Gastrocnemius medialis (tissue), 4 donors: ENCODE results near the gene SP100.

Source experiments
- CTCF ChIP-seq, 5 experiments: fragments of 450-650 bp in 3 of 5; fragments of 200-600 bp in 2 of 5; sonication (generic) in 2 of 5; IDR thresholded peaks in 4 of 5; conservative IDR thresholded peaks in 1 of 5; 1 replicate in 4 of 5; 2 replicates in 1 of 5; pipeline ENCODE4 v1.5.1; 2016 to 2019; ENCODE audit warnings: antibody characterized with exemption in 5 of 5, mild to moderate bottlenecking in 3 of 5, moderate library complexity in 3 of 5
- POLR2A ChIP-seq, 2 donors: fragments of 450-650 bp; IDR thresholded peaks; one replicate each; pipeline ENCODE4 v1.6.1; 2017; ENCODE audit warnings: antibody characterized with exemption in 2 of 2, mild to moderate bottlenecking in 2 of 2, moderate library complexity in 2 of 2

DNA sequence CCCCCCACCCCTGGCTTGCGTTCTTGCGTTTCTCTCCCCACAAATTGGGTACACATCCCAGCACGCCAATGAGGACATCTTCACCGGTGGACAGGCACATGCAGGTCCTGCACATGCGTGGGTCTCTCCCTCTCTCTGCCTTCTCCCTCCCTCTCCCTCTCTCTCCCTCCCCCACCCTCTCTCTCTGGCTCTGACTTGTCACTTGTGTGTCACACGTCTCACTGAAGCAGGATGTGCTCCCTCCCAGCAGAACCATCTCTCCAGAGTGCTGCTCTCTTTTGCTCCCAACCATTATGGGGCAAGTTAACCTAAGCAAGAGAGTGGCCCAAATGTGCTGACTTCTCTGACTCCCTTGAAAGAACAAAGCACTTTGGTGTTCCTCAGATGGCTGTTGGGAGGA lies 175.8 kb downstream of the SP100 start:
- TF ChIP-seq CTCF (IDR thresholded peaks at IDR 0.05 in 4 of 5, conservative IDR thresholded peaks at IDR 0.05 in 1 of 5) (no peak), POLR2A (IDR thresholded peaks at IDR 0.05) (no peak)
